Measurements from ENCODE around the gene GADL1. TPM values are rescaled to one million over a fixed set of nuclear protein-coding genes. Genes with fewer than 3 reads are reported as not detected.

GADL1 gene
- total and polyA plus RNA-seq, 2 experiments from 2014 or later, result 0.13 TPM; not detected in 1

DNA sequence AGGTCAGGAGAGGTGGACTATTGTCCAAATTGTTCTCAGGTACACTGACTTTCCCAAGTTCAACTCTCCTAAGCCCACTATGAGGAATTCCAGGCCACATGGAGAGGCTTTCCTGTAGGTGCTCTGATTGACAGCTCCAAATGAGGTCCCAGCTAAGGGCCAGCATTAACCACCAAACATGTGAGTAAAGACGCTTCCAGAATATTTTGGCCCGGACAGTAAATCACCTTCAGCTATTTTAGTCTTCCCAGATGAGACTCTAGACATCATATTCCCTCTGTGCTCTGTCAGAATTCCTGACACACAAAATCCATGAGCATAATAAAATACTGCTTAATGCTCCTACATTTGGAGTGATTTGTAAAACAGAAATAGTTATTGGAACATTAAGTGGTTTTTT lies 152.6 kb downstream of the GADL1 start:
- H2AFZ ChIP-seq, result no peak overlapping the region
- H3K79me2 ChIP-seq, result no peaks in the 10 kb centered on the region
- 79% methylated on average over 2 of the region's 2 CpGs for WGBS (ENCODE audit: low lambda C conversion rate, missing lambda C conversion rate)
- H3K9me2 ChIP-seq (replicated peaks; ENCODE audit: insufficient read depth), result no peaks in the 10 kb centered on the region
- H3K4me1 ChIP-seq (ENCODE audit: insufficient read depth), result no peaks in the 10 kb centered on the region
- no peaks in the 10 kb centered on the region for H4K20me1 ChIP-seq (ENCODE audit: insufficient read depth, poor library complexity, severe bottlenecking)
- H3K4me3 ChIP-seq, result no peak overlapping the region
- no peak for DNase-seq (ENCODE audit: low spot score)
- H3K9me3 ChIP-seq (ENCODE audit: low read depth), result no peaks in the 10 kb centered on the region
- no peaks in the 10 kb centered on the region for H3K27me3 ChIP-seq
- TF ChIP-seq, protein P1, sequence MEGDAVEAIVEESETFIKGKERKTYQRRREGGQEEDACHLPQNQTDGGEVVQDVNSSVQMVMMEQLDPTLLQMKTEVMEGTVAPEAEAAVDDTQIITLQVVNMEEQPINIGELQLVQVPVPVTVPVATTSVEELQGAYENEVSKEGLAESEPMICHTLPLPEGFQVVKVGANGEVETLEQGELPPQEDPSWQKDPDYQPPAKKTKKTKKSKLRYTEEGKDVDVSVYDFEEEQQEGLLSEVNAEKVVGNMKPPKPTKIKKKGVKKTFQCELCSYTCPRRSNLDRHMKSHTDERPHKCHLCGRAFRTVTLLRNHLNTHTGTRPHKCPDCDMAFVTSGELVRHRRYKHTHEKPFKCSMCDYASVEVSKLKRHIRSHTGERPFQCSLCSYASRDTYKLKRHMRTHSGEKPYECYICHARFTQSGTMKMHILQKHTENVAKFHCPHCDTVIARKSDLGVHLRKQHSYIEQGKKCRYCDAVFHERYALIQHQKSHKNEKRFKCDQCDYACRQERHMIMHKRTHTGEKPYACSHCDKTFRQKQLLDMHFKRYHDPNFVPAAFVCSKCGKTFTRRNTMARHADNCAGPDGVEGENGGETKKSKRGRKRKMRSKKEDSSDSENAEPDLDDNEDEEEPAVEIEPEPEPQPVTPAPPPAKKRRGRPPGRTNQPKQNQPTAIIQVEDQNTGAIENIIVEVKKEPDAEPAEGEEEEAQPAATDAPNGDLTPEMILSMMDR (IDR thresholded peaks at IDR 0.05; ENCODE audit: poor library complexity), result no peak
- no peak for TF ChIP-seq EZH2phosphoT487 (IDR thresholded peaks at IDR 0.05; ENCODE audit: low read depth, severe bottlenecking, unreplicated experiment)
- TF ChIP-seq EZH2 (IDR thresholded peaks at IDR 0.05; ENCODE audit: borderline replicate concordance), result no peak
- H3K27ac ChIP-seq, result no peak overlapping the region
- no peak overlapping the region for H3K4me2 ChIP-seq
- no peaks in the 10 kb centered on the region for H3K36me3 ChIP-seq (replicated peaks; ENCODE audit: insufficient read depth, low read depth)

DNA sequence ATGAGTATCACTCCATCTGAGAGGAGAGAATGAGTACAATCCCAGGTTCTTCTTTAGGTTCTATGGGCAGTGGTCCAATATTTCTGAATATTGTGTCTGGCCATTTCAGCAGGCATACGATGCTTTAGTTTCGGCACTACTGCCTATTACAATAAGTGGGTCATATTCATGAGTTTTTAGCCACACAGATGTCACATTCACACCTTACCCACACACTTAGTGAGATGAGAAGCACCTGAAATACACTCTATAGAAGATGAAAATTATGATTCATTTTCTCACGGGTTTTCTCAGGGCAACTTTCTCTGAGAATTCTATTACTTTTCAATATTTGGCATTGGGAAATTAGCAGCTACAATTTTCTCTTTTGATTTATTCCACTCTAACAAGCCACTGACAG lies 155.9 kb downstream of the GADL1 start:
- no peaks in the 10 kb centered on the region for H3K9me2 ChIP-seq (replicated peaks; ENCODE audit: insufficient read depth)
- no peaks in the 10 kb centered on the region for H3K79me2 ChIP-seq
- no peaks in the 10 kb centered on the region for H4K20me1 ChIP-seq (ENCODE audit: insufficient read depth, poor library complexity, severe bottlenecking)
- H3K4me3 ChIP-seq, result no peak overlapping the region
- no peak overlapping the region for H3K4me2 ChIP-seq
- no peak for DNase-seq (ENCODE audit: low spot score)
- H3K4me1 ChIP-seq (ENCODE audit: insufficient read depth), result no peaks in the 10 kb centered on the region
- WGBS (ENCODE audit: low lambda C conversion rate, missing lambda C conversion rate), result 91% methylated on average over 3 of the region's 3 CpGs
- no peak overlapping the region for H3K27ac ChIP-seq
- no peaks in the 10 kb centered on the region for H3K27me3 ChIP-seq
- no peak for TF ChIP-seq EZH2phosphoT487 (IDR thresholded peaks at IDR 0.05; ENCODE audit: low read depth, severe bottlenecking, unreplicated experiment)
- TF ChIP-seq, protein P1 (IDR thresholded peaks at IDR 0.05; ENCODE audit: poor library complexity), result no peak
- no peak for TF ChIP-seq EZH2 (IDR thresholded peaks at IDR 0.05; ENCODE audit: borderline replicate concordance)
- no peak overlapping the region for H2AFZ ChIP-seq
- H3K36me3 ChIP-seq (replicated peaks; ENCODE audit: insufficient read depth, low read depth), result no peaks in the 10 kb centered on the region
- H3K9me3 ChIP-seq (ENCODE audit: low read depth), result no peaks in the 10 kb centered on the region

DNA sequence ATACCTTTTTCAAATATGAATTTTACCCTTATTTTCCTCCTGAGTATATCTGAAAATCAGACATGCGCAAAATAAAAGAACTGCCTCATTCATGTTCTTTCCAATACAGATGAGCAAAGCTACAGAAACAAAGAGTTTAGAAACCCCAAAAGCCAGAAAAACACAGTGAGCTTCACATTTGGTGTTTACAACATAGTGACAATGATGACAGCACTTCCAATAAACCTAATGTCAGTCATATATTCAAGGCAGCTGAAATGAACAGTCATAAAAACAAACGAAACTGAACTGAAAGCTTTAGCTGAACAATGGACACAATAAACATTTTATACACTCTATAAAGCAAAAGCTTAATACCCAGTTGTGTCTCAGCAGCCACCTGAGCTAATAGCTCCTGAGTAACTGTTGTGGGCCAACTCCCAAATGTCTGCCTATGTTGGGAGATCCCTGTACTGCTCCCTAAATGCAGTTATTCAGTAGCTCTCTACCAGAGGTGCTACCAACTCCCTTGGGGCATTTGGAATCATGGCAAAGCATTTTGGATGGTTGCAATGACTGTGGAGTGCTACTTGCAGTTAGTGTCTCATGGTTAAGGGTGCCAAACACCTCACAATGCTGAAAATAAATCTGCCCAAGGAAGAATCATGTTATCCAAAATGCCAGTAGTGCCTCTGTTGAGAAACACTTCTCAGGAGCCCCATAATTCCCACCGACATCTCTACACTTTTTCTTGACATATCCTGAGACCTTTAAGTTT lies 156.5 kb downstream of the GADL1 start:
- Histone ChIP-seq H3K4me1 (ENCODE audit: insufficient read depth) (no peaks in the 10 kb centered on the region), H3K4me2 (no peak overlapping the region), H3K79me2 (no peaks in the 10 kb centered on the region), H3K4me3 (no peak overlapping the region), H3K27me3 (no peaks in the 10 kb centered on the region), H4K20me1 (ENCODE audit: insufficient read depth, poor library complexity, severe bottlenecking) (no peaks in the 10 kb centered on the region), H3K27ac (no peak overlapping the region), H2AFZ (no peak overlapping the region), H3K9me3 (ENCODE audit: low read depth) (no peaks in the 10 kb centered on the region), H3K9me2 (replicated peaks; ENCODE audit: insufficient read depth) (no peaks in the 10 kb centered on the region), H3K36me3 (replicated peaks; ENCODE audit: insufficient read depth, low read depth) (no peaks in the 10 kb centered on the region)
- 75% methylated on average over 3 of the region's 3 CpGs for WGBS (ENCODE audit: low lambda C conversion rate, missing lambda C conversion rate)
- DNase-seq (ENCODE audit: low spot score), result no peak
- no peak for TF ChIP-seq EZH2phosphoT487 (IDR thresholded peaks at IDR 0.05; ENCODE audit: low read depth, severe bottlenecking, unreplicated experiment)
- TF ChIP-seq, protein P1 (IDR thresholded peaks at IDR 0.05; ENCODE audit: poor library complexity), result no peak
- no peak for TF ChIP-seq EZH2 (IDR thresholded peaks at IDR 0.05; ENCODE audit: borderline replicate concordance)

Measured in hepatocyte (in vitro differentiated cells).